ENCODE results near the gene SPOCK1.

GRCh38 chr5:137507150-137507549 lies 8.0 kb upstream of the SPOCK1 start:
- TF ChIP-seq POLR2A (IDR thresholded peaks at IDR 0.05; ENCODE audit: low read depth, low read length) = no peak
- TF ChIP-seq ELK1 (IDR thresholded peaks at IDR 0.05; ENCODE audit: borderline replicate concordance, low read depth, low read length) = no peak
- TF ChIP-seq MXI1 (IDR thresholded peaks at IDR 0.05; ENCODE audit: borderline replicate concordance, low read depth, low read length) = no peak
- no peak for TF ChIP-seq CTCF (conservative IDR thresholded peaks at IDR 0.05; ENCODE audit: low read depth, low read length)
- no peak for TF ChIP-seq USF2 (IDR thresholded peaks at IDR 0.05; ENCODE audit: low read depth, low read length)
- no peak for TF ChIP-seq RAD21 (IDR thresholded peaks at IDR 0.05; ENCODE audit: low read length)
- no peak for TF ChIP-seq MAZ (IDR thresholded peaks at IDR 0.05; ENCODE audit: borderline replicate concordance, low read depth, low read length)
- TF ChIP-seq NFE2L2 (IDR thresholded peaks at IDR 0.05; ENCODE audit: low read depth, low read length) = no peak

All from IMR-90 (cell line).